A549 treated with DMSO at 1 μM for 4 hours (cell line): ENCODE data around the gene GZMB. TPM values are rescaled to one million over a fixed set of nuclear protein-coding genes. Genes with fewer than 3 reads are reported as not detected.

Experiments
- total RNA-seq: library from RNA; stranded (reverse); fragments of 200-300 nt; extraction: Qiagen RNA extraction; gene quantifications from 5 replicates; pipeline ENCODE4 v1.2.3, GENCODE V29; 2022; ENCODE audit warnings: low read depth

Gene GZMB, protein sequence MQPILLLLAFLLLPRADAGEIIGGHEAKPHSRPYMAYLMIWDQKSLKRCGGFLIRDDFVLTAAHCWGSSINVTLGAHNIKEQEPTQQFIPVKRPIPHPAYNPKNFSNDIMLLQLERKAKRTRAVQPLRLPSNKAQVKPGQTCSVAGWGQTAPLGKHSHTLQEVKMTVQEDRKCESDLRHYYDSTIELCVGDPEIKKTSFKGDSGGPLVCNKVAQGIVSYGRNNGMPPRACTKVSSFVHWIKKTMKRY
- not detected in 5 replicates for total RNA-seq

DNA sequence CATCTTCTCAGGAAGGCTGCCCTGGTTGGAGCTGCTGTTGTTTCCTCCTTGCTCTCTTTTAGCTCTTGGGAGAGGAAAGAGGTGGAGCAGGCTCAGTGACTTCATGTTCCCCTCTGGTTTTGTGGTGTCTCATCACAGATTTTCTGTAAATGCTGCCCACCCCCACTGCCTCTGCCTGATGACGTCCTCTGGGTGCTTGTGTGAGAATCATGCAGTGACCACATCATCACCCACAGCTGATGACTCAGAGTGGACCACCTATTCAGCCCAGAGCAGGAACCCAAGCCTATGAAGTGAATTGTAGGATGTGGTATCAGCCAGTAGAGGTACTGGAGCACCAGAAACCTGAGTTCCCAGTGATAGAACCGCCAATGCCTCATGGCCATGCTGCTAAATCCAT is at the start of gene GZMB:
GZMB (minus strand) TSS at position 33 of the 400 bp plus-strand sequence; CDS start at position 3, 30 bp downstream.

DNA sequence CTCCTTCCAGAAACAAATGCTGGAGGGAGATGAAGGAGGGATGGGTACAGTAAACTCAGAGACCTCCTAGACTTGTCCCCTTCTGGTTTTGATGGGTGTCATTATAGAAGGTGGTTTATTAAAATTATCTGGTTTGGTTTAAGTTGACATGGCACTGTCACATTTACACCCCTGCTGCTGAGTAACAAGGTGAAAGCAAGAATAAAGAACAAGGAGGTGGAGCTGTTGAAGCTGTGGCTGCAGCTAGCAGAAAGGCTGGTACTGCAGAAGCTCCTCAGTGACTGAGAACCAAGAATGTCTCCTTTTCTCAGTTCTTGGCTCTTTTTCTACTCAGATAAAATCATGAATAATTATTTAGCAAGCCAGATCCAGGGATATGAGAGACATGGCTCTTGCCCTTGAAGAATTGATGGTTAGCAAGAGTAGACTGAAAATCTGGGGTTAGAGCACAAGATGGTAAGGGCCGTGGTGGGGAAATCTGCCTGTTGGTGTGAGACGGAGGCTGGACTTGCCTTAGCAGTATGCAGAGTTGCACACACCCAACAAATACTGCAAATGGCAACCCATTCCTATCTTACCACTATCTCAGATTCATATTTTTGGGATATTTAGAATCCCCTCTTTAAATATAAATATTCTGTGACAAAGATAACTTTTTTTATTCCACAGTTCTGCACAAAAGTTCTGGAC is 24.2 kb downstream of the GZMB start, which contains the start of gene GZMH:
GZMH (minus strand) TSS at position 31 of the 690 bp plus-strand sequence. CDS start 72 bp downstream, outside the sequence.

Other genes starting within 250 kb of the GZMB start
- 0.19 to 0.40 TPM (median 0.20 TPM) in 5 replicates for gene NYNRIN, start 235.2 kb downstream of the GZMB start, total RNA-seq
- gene CBLN3, start 204.5 kb downstream of the GZMB start, total RNA-seq: 1.3 to 1.9 TPM (median 1.5 TPM) in 5 replicates
- 26.3 to 30.9 TPM (median 29.6 TPM) in 5 replicates for gene KHNYN, start 204.2 kb downstream of the GZMB start, total RNA-seq
- 42.5 to 52.7 TPM (median 46.6 TPM) in 5 replicates for gene SDR39U1, start 191.4 kb downstream of the GZMB start, total RNA-seq
- not detected in 5 replicates for gene CMA1, start 125.9 kb downstream of the GZMB start, total RNA-seq
- gene CTSG, start 57.9 kb downstream of the GZMB start, total RNA-seq: not detected in 5 replicates
- gene GZMH, start 24.5 kb downstream of the GZMB start, total RNA-seq: not detected in 5 replicates